Fibroblast of lung (primary cell): ENCODE results near the gene PPFIBP1. TPM values are rescaled to one million over a fixed set of nuclear protein-coding genes. Genes with fewer than 3 reads are reported as not detected.

Experiments
- DNase-seq, 2 donors: peaks; one replicate each; pipeline versions ENCODE4 v3.0.0 to v3.0.0-alpha.2; 2010; ENCODE audit warnings: low read depth in 2 of 2
- H2AFZ ChIP-seq: 2 replicates; pipeline ENCODE4 v1.5.1; 2012; ENCODE audit warnings: low read length, control low read depth, inconsistent platforms
- H3K27ac ChIP-seq: 2 replicates; pipeline ENCODE4 v1.5.1; 2011; ENCODE audit warnings: low read length, control low read depth; ENCODE audit not compliant: insufficient read depth
- H3K27me3 ChIP-seq: 2 replicates; pipeline ENCODE4 v1.5.1; 2011; ENCODE audit warnings: mild to moderate bottlenecking, low read length; ENCODE audit not compliant: control insufficient read depth, insufficient read depth
- H3K36me3 ChIP-seq: 2 replicates; pipeline ENCODE4 v1.5.1; 2011; ENCODE audit warnings: low read length; ENCODE audit not compliant: control insufficient read depth, insufficient read depth
- H3K4me1 ChIP-seq: 2 replicates; pipeline ENCODE4 v1.5.1; 2011; ENCODE audit warnings: low read length; ENCODE audit not compliant: control insufficient read depth, insufficient read depth; ENCODE audit errors: extremely low read depth
- H3K4me2 ChIP-seq: 2 replicates; pipeline ENCODE4 v1.5.1; 2011; ENCODE audit warnings: low read length, control low read depth; ENCODE audit not compliant: insufficient read depth; ENCODE audit errors: extremely low read depth
- H3K4me3 ChIP-seq, 4 experiments: fragments of 200-600 bp in 1 of 4; sonication (generic) in 1 of 4; replicated peaks in 1 of 4; 2 replicates each; pipeline ENCODE4 v1.5.1; 2011 to 2016; ENCODE audit warnings: low read length in 4 of 4, low read depth in 3 of 4, mild to moderate bottlenecking in 3 of 4, control low read depth in 2 of 4, inconsistent platforms in 1 of 4, mixed read lengths in 1 of 4; ENCODE audit not compliant: insufficient read depth in 1 of 4; ENCODE audit errors: control extremely low read depth in 1 of 4
- H3K79me2 ChIP-seq: 2 replicates; pipeline ENCODE4 v1.5.1; 2012; ENCODE audit warnings: mild to moderate bottlenecking, low read length, inconsistent platforms; ENCODE audit not compliant: control insufficient read depth, insufficient read depth
- H3K9ac ChIP-seq: 2 replicates; pipeline ENCODE4 v1.5.1; 2011; ENCODE audit warnings: mild to moderate bottlenecking, low read length, control low read depth; ENCODE audit not compliant: insufficient read depth
- H3K9me3 ChIP-seq: 2 replicates; pipeline ENCODE4 v1.5.1; 2012; ENCODE audit warnings: low read depth, low read length; ENCODE audit not compliant: control insufficient read depth, insufficient read depth
- H4K20me1 ChIP-seq: 2 replicates; pipeline ENCODE4 v1.5.1; 2011; ENCODE audit warnings: low read length; ENCODE audit not compliant: control insufficient read depth, insufficient read depth; ENCODE audit errors: extremely low read depth
- EZH2 ChIP-seq: IDR thresholded peaks from 2 replicates; pipeline ENCODE4 v1.5.1; 2012; ENCODE audit warnings: low read length, control low read depth, mild to moderate bottlenecking; ENCODE audit errors: missing control alignments
- polyA plus RNA-seq, 2 donors: library from polyadenylated mRNA; depleted of rRNA in 1 of 2; stranded (reverse) in 1 of 2; unstranded in 1 of 2; fragments of >200 nt; gene quantifications; 2 replicates each; pipeline ENCODE4 v1.2.1, GENCODE V29; 2011 to 2012; ENCODE audit warnings: missing spikeins in 1 of 2
- total RNA-seq: library from RNA; depleted of rRNA; stranded (reverse); fragments of >200 nt; gene quantifications from 2 replicates; pipeline ENCODE4 v1.2.1, GENCODE V29; 2014
- TF ChIP-seq, protein P1 (sequence below), 2 donors: IDR thresholded peaks in 1 of 2; conservative IDR thresholded peaks in 1 of 2; 1 replicate in 1 of 2; 2 replicates in 1 of 2; pipeline ENCODE4 v1.5.1; 2011 to 2012; ENCODE audit warnings: low read length in 2 of 2, control low read depth in 1 of 2, inconsistent platforms in 1 of 2, low read depth in 1 of 2, mild to moderate bottlenecking in 1 of 2

PPFIBP1 gene
- total and polyA plus RNA-seq, 2 donors (not counting 1 experiment from before 2014, with no cell fraction given) = 65.1 to 93.0 TPM

DNA sequence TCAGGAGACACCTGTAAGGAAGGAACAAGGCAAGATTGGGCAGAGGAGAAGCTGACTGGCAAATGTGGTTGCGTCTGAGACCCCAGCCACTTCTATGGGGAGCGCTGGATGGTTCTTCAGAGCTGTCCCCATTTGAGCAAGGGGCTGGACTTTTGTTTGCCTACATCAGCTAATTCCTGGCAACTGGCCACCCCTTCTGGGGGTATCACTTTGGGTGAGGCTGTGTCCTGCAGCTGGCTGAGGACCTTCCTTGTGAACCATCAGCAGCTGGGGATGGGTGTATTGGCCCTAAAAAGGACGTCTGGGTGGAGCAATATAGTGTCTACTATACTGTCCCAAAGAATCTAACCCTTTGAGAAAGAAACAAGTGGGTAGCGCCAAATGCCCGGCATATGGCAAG lies 23.6 kb downstream of the PPFIBP1 start:
- no peak overlapping the region for H3K27ac ChIP-seq
- H3K4me1 ChIP-seq = peaks cover 19% of the 10 kb centered on the region
- DNase-seq = no peak
- no peak overlapping the region for H2AFZ ChIP-seq
- no peaks in the 10 kb centered on the region for H3K36me3 ChIP-seq
- no peak for TF ChIP-seq EZH2
- TF ChIP-seq, protein P1, sequence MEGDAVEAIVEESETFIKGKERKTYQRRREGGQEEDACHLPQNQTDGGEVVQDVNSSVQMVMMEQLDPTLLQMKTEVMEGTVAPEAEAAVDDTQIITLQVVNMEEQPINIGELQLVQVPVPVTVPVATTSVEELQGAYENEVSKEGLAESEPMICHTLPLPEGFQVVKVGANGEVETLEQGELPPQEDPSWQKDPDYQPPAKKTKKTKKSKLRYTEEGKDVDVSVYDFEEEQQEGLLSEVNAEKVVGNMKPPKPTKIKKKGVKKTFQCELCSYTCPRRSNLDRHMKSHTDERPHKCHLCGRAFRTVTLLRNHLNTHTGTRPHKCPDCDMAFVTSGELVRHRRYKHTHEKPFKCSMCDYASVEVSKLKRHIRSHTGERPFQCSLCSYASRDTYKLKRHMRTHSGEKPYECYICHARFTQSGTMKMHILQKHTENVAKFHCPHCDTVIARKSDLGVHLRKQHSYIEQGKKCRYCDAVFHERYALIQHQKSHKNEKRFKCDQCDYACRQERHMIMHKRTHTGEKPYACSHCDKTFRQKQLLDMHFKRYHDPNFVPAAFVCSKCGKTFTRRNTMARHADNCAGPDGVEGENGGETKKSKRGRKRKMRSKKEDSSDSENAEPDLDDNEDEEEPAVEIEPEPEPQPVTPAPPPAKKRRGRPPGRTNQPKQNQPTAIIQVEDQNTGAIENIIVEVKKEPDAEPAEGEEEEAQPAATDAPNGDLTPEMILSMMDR (conservative IDR thresholded peaks at IDR 0.05 in 1 of 2, IDR thresholded peaks at IDR 0.05 in 1 of 2; ENCODE audit: low read depth in 1 of 2, low read length in 2 of 2) = no peak
- no peak overlapping the region for H3K4me3 ChIP-seq
- H3K9ac ChIP-seq = no peak overlapping the region
- H3K4me2 ChIP-seq = no peak overlapping the region
- peaks cover 63% of the 10 kb centered on the region for H3K79me2 ChIP-seq
- no peaks in the 10 kb centered on the region for H3K9me3 ChIP-seq
- no peaks in the 10 kb centered on the region for H4K20me1 ChIP-seq
- H3K27me3 ChIP-seq = no peaks in the 10 kb centered on the region

DNA sequence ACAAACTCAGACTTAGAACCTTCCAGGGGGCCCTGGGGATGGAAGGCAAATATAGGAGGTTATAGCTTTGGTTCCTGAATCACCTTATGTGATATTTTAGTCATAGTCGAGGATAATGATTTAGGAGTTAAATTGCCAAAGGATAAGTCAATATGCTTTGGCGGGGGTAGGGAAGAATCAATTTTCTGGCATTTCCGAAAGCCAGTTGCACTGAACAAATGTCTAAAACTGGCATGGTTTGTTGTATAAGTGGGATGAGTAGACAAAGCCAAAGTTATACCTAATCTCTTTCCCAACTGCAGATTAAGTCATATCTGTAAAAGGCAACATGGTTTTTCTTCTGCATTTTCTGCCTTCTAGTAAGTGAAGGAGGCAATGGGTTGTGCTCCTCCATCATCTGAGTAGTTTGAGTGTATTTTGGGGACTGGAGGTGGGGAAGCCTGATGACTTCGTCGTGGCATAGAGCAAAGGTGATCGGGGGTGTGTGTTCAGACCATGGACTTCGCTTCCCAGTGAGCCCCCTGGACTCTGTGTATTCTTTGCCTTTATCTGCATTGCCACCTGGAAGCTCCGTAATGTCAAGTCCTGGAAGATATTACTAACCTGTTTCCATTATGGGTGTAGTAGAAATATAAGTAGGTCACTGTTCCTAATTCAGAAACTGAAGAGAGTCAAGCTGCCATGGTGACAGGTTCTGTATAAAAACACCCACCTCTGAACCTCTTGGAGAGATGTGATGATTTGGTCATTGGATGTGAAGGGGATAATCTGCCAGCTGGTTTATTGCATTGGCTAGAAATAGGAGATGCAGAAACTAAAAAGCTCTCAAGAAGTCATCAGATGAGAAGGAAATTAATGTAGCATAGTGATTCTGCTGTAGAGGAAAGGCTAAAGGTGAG lies 24.5 kb downstream of the PPFIBP1 start:
- Histone ChIP-seq H3K27me3 (no peaks in the 10 kb centered on the region), H3K4me1 (peaks cover 24% of the 10 kb centered on the region), H2AFZ (no peak overlapping the region), H3K79me2 (peaks cover 69% of the 10 kb centered on the region), H3K27ac (peak overlapping the region; percentile 91), H3K4me3 (peak overlapping the region in 1 of 4 experiments; percentile 3), H3K4me2 (peak overlapping the region; percentile 73), H4K20me1 (no peaks in the 10 kb centered on the region), H3K36me3 (no peaks in the 10 kb centered on the region), H3K9ac (no peak overlapping the region), H3K9me3 (no peaks in the 10 kb centered on the region)
- DNase-seq = no peak
- TF ChIP-seq EZH2 = no peak
- TF ChIP-seq, protein P1 (conservative IDR thresholded peaks at IDR 0.05 in 1 of 2, IDR thresholded peaks at IDR 0.05 in 1 of 2; ENCODE audit: low read depth in 1 of 2, low read length in 2 of 2) = no peak

- Histone ChIP-seq H3K4me1 (peaks cover 28% of the 10 kb centered on the region), H3K9ac (peak overlapping the region; percentile 29), H3K27me3 (no peaks in the 10 kb centered on the region), H3K9me3 (no peaks in the 10 kb centered on the region), H3K4me3 (peak overlapping the region; percentile 8 to 31 (median 19)), H3K27ac (peak overlapping the region; percentile 91), H3K4me2 (peak overlapping the region; percentile 73), H4K20me1 (no peaks in the 10 kb centered on the region), H3K79me2 (peaks cover 67% of the 10 kb centered on the region), H3K36me3 (no peaks in the 10 kb centered on the region), H2AFZ (no peak overlapping the region)
- TF ChIP-seq, protein P1 (conservative IDR thresholded peaks at IDR 0.05 in 1 of 2, IDR thresholded peaks at IDR 0.05 in 1 of 2; ENCODE audit: low read depth in 1 of 2, low read length in 2 of 2) = no peak
- TF ChIP-seq EZH2 = no peak
- DNase-seq = peak; percentile 84 to 88
Observed at GRCh38 chr12:27549236-27549800, 25.3 kb downstream of the PPFIBP1 start.
